ENCODE data around the gene KRT79. TPM values are rescaled to one million over a fixed set of nuclear protein-coding genes. Genes with fewer than 3 reads are reported as not detected.
"Not testable (repeated sequence)": the region's sequence is repeated elsewhere in the genome, so short reads cannot be mapped to it uniquely, and the experiment has no call there.

KRT79 gene
- not detected for total RNA-seq
- long read RNA-seq = 0 reads

DNA sequence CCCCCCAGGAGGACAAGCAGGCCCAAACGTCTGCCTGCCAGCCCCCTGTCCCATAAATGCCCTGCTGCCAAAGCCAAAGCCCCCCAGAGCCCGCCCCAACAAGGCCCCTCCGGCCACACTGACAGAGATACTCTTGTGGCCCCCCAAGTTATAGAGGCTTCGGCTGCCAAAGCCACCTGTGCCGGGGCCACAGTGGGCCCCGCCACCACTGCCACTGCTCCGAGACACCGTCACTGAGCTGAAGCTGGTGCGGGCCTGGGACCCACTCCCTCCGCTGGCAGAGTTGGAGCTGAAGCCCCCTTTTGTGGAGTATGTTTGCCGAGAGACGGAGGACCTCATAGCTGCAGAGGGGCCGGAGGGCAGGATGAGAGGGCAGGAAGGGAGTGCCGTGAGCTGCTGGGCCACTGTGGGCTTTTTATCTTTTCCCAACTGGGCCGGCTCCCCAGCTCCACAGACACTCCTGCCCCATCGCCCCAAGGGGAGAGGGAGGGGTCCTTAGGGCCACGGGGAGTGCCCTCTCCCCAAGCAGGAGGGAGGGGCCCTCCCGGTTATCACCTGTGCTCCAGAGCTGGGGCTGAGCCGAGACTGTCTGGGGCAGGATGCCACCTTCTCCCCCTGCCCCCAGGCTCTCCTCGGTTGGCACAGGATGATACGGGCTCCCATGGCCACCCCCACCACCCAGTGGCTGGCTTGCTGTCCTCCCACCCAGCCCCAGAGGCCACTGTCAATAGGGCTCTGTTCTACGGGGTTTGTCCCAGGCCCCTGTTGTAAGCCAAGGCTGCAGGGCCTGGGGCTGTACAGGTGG, at the start of gene KRT79:
Gene KRT79 (minus strand): TSS at position 390 of the 805 bp plus-strand sequence. CDS start 51 bp downstream, at position 339.
- ATAC-seq (no peak), DNase-seq (ENCODE audit: missing footprints) (no peak)
- intact Hi-C loops (cut with DNase I) = no loop called here

- DNase-seq (ENCODE audit: missing footprints) = peak; percentile 48
- not testable (repeated sequence) for ATAC-seq
- intact Hi-C loops (cut with DNase I) = loop anchor here (1.0 kb wide), 1 partner anchor 508 kb away; no protein-coding TSS in a partner anchor
These were observed 46.4 kb upstream of the KRT79 start for GRCh38 chr12:52880499-52880898.

- peak; percentile 80 for DNase-seq (ENCODE audit: missing footprints)
- intact Hi-C loops (cut with DNase I) = loop anchor here (1.0 to 2.0 kb wide), 3 partner anchors 296 to 723 kb away; no protein-coding TSS in a partner anchor
- ATAC-seq = peak; percentile 89
These were observed 45.6 kb upstream of the KRT79 start for GRCh38 chr12:52879394-52880351.

DNA sequence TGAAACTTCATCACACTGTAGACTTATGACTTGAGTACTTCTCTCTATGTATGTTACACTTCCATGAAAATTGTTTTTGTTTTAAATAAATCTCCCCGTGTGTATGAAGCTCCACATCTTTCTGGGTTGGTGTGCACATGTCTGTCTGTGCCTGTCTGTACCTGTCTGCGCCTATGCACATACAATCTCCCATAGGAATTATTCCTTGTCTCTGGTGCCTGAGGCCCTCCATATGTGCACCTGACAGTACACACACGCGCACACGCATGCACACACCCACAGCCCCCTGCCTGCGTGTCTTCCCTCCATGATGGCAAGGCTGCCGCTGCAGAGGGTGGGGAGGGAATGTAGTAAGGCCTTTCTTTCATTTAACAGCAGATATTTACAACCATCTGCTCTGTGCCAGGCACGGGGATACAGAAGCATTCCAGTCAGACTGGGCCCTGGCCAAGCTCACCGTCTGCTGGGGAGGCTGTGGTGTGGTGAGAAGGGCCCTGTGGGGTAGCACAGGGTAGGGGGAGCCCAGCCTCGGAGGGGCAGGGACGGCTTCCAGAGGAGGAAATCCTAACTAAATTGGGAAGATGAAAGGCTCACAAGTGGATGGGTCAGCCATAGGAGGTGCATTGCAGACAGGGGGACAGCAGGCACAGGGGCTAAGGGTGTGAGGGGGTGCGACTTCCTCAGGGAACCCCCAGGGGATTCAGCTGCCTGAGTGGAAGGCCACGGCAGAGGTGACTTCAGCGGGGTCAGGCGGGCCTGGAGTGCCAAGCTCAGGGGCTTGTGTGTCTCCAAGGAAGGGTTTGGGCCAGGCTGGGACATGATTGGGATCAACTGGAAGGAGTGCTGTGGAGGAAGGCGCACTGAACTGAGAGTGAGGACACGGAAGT, 44.6 kb upstream of the KRT79 start:
- DNase-seq (ENCODE audit: missing footprints) (peak; percentile 61), ATAC-seq (no peak)
- intact Hi-C loops (cut with DNase I) = loop anchor here (1.0 to 2.0 kb wide), 2 partner anchors 295 to 722 kb away; no protein-coding TSS in a partner anchor

DNA sequence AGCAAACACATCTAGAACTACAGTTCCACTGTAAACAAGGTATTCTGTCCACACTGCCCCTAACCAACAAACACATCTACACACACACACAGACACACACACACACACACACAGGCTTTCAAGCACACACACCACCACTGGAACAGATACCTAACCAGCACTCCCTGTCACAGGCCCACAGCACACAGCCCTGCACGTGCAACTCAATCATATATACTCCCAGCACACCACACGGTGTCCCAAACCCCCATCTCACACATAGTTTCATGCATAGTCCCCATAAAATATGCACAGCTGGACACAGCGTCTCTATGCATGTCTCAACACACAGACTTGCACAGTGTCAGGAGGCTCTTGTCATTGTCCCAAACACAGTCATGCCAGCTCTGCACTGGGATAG, 43.1 kb upstream of the KRT79 start:
- DNase-seq (ENCODE audit: missing footprints) (peak; percentile 34), ATAC-seq (no peak)
- intact Hi-C loops (cut with DNase I) = no loop called here

DNA sequence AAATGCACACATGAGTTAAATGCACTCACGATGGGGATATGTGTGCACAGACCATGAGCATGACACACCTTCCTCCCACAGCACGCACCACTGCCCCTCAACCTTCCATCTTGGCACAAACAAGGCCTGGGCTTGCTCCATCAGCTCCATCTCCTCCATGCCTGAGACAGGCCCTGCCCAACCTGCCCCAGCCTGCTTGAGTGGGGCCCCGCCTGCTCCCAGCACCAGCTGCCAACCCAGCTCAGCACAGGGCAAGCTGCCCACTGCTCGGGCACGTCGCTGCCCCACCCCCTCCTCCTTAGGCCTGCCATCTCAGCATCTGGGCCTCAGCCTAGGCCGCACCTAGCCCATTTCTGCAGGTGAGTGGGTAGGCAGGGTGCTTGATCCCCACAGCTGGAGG, 42.3 kb upstream of the KRT79 start:
- intact Hi-C loops (cut with DNase I) = no loop called here

DNA sequence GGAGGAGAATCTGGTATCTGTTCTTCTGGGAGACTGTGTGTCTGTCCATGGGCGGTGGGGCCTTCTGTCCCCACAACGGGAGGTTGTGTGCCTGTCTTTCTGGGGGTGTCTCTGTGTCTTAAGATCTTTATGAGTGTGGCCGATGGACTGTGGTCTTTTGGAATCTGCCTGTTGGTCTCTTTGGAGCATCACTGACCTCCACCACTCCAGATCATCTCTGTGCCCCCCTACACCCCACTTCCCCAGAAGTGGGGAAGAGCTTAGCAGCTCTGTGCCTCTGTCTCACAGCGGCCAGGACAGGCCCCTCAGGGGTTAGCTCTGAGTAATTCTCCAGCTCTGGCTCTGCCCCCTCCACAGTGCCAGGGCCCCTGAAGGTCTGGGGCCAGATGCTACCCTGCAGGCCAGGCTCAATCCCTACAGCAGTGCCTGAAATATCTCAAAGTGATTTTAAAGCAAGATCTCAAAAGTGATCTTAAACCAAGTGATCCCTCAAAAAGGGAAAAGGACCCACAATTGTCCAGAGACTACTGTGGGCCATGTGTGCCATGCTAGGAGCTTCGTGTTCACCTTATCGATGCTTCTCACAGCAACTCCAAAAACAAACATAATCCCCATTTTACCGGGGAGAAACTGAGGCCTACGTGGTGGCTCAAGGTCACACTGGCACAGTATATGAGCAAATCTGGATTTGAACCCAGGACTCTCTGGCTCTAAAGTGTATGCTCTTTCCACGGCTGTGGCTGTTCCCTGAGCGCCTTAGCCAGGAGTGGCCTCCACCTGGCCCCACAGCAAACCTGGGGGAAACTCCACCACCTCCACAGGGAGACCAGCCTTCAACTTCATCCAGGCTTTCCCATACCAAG, 40.7 kb upstream of the KRT79 start:
- no peak for ATAC-seq
- intact Hi-C loops (cut with DNase I) = no loop called here
- DNase-seq (ENCODE audit: missing footprints) = peak; percentile 22

More for the DNA sequence above, 42.3 kb upstream of the KRT79 start:
- DNase-seq (ENCODE audit: missing footprints) (peak; percentile 46), ATAC-seq (no peak)

DNA sequence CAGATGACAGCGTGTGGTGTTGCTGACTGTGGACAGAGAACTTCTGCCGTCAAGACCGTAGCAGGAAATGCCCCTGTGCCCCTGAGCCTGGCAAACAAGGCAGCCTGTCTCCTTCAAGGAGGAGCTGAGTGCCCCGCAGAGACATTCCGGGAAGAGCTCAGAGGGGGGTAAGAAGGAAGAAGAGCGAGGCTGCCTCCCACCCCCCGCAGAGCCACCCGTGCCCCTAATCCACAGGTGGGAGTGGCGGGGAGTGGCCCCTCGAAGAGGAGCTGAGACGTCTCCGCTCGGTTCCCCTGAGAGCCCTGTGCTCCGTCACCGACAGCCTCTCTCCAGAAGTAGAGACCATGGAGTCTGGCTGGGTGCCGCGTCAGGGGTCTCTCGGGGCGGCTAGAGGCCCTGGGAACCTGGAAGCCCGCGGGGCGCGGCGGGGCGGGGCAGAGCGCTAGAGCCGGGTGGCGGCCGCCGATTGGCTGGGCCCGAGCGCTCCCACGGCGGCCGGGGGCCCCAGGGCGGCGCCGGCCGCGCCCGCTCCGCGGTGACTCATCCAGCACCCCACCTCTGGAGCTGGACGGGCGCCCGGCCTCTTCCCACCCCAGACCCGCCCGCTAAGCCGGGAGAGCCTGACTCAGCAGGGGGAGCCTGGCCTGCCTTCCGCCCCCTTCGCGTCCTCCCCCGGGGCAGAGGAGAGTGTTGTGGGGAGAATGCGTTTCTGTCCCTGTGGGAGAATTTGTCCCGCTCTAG, 39.9 kb upstream of the KRT79 start:
- intact Hi-C loops (cut with DNase I) = no loop called here

GRCh38 chr12:52873513-52873831, 39.4 kb upstream of the KRT79 start:
- ATAC-seq (no peak), DNase-seq (ENCODE audit: missing footprints) (no peak)
- intact Hi-C loops (cut with DNase I) = no loop called here

More for the DNA sequence above, 39.9 kb upstream of the KRT79 start:
- DNase-seq (ENCODE audit: missing footprints) (peak; percentile 88), ATAC-seq (peak; percentile 85)

DNA sequence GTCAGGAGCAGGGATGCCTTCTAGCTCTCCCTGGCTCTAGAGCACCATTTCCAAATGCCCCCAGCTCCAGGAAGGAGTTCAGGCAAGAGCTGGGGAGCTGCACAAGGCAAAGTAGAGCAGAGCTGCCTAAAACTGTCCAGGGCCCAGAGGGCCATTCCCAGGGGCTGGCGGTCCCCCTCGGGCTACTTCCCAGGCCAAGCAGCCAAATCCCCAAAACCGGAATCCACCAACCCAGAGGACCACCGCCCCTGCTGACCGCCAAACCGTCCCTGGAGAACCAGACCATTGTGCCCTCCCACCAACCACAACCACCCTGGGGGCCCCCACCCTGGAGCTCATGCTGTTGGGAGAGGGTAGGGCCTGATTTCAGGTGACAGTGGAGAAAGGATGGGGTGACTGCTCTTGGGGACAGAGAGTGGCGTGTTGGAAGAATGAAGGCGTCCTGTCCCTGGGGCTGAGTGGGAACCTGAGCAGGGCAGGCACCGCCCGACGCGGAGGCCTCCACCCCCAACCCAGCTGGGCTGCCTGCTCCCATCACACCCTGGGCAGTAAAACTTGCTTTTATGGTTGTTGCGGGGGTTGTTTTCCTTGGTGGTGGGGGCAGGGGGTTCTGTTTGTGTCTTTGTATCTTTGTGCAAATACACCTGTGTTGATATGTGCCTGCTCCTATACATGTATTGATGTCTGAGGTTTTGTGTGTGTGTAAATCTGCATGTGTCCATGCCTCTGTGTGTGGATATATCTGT, 38.7 kb upstream of the KRT79 start:
- ATAC-seq (no peak), DNase-seq (ENCODE audit: missing footprints) (no peak)
- intact Hi-C loops (cut with DNase I) = no loop called here

DNA sequence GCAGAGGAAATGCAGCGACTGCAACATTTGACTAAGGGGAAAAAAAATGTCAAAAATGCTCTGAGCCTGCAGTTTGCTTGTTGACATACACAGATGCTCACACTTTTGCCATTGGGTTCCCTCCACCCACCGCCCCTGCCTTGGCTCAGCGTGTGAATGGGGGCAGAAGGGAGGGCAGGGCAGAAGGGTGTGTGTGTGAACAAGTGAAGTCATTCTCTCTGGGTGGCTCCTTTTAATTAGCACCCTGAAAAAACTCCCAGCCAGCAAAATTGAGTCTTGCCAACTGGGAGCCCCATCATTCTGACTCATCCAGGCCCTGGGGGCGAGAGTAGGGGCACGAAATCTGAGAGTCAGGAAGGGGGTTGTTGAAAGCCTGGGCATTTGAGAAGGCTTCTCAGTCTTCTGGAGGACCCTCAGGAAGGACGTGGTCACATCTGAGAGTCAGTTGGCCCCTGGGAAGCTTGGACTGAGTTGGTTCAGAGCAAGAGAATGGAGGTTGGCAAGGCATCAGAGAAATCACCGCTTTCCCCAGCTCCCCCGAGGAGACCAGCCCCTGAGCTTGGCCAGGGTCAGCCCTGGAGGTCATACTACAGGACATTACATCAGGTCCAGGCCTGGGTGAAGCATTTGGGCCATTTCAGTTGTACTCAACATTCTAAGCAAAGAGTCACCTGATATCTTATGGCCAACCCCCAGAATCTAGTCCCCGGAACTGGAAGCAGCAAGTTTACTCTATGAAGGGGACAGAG, 37.4 kb upstream of the KRT79 start:
- DNase-seq (ENCODE audit: missing footprints) (no peak), ATAC-seq (no peak)
- intact Hi-C loops (cut with DNase I) = loop anchor here (2.0 kb wide), 1 partner anchor 289 kb away; no protein-coding TSS in a partner anchor

DNA sequence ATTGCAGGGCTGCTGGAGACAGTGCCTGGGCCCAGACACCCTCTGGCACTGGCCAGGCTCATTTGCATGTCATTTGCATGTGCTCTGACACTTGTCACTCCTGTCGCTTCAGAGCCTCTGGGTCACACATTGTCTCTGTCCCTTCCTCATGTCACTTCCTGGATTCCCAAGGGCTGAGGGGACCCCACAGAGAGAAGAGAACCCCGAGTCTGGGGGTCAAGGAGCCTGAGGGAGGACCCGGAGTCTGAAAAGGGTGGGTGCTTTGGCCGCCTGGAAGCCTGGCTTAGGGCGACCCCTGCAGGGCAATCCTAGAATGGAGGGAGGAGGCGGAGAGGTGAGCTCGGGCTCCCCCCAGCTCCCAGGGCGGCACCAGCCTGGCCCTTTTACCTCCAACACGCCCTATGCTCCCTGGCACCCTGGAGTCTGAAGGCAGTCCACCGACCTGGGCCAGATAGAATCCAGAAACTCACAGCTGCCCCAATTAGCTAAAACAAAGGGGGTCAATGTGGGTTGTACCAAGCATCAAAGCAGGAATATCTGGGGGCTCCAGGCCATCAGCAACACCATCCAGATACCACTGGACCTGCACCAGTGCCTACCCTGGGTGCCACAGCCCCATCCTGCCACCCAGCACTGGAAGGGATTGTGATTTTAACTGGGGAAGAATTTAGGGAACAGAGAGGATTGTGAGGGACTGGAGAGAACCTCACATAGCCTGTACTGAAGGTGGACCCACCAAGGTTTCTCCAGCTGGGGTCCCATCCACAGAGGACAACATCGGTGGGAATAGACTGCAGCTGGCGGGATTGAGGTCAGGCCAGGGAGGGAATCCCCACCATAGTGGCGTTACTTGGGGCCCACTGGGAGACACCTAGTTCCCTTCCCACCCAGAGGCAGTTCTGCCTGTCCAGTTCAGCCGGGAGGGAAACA, 36.5 kb upstream of the KRT79 start:
- no peak for DNase-seq (ENCODE audit: missing footprints)
- ATAC-seq = peak; percentile 17

DNA sequence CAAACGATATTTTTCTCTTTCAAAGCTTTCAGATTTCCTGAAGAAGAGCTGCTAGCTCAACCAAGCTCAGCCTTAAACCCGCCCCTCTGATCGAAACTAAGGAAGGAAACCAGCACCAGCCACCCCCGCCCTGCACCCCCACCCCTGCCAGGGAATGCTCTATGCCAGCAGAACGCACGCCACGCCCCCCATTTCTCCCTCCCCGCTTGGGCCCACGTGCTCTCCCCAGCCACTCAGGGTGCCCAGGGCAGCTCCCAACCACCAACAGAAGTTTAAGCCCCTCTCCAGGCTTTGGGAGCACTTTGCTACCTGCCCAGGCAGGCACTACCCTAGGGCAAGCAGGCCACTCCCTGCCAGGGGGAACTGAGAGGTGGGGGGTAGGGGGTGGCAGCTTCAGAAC, 33.5 kb upstream of the KRT79 start:
- ATAC-seq (no peak), DNase-seq (ENCODE audit: missing footprints) (peak; percentile 84)
- intact Hi-C loops (cut with DNase I) = loop anchor here (5.0 kb wide), 1 partner anchor 200 kb away; no protein-coding TSS in a partner anchor

More for the DNA sequence above, 36.5 kb upstream of the KRT79 start:
- intact Hi-C loops (cut with DNase I) = loop anchor here (2.0 kb wide), 1 partner anchor 288 kb away; no protein-coding TSS in a partner anchor

DNA sequence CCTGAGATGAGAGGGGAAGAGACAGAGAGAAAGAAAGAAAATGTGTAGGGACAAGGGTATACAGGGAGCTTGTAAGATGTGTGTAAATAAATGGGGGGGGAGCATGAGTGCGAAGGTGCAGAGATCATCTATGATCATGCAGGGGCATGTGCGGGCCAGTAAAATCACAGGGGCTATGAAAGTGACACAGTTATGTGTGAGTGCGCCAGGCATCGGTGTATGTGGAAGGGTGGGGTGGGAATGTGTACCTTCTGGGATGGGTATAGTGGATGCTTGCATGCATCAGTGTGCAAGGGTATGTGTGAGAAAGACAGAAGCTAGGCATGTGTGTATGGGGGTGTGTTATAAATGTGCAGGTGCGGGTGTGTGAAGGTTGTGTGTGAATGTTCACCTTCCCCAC, 33.0 kb upstream of the KRT79 start:
- DNase-seq (ENCODE audit: missing footprints) = no peak
- no peak for ATAC-seq
- intact Hi-C loops (cut with DNase I) = loop anchor here (5.0 kb wide), 1 partner anchor 200 kb away; no protein-coding TSS in a partner anchor
